ENCODE data around the gene CPT1C.

The CPT1C gene

GRCh38 chr19:49690656-49691242 lies at the start of gene CPT1C:
Gene CPT1C (plus strand): TSS chr19:49691116. CDS start chr19:49692253, 1,137 bp downstream.
- DNase-seq (ENCODE audit: low read depth in 2 of 2), result peak in 1 of 2 donors; percentile 30

GRCh38 chr19:49641688-49642491 lies 49.0 kb upstream of the CPT1C start, which contains the start of gene SCAF1:
Gene SCAF1 (plus strand): TSS chr19:49642209. CDS start chr19:49645027, 2,818 bp downstream.
- peak; percentile 98 to 99 for DNase-seq (ENCODE audit: low read depth in 2 of 2)

- no peak for DNase-seq (ENCODE audit: low read depth in 2 of 2)
Measured at GRCh38 chr19:49642492-49643035, 48.4 kb upstream of the CPT1C start.

- DNase-seq (ENCODE audit: low read depth in 2 of 2), result no peak
Measured at GRCh38 chr19:49643466-49643865, 47.5 kb upstream of the CPT1C start.

- DNase-seq (ENCODE audit: low read depth in 2 of 2), result no peak
Measured at GRCh38 chr19:49645592-49645991, 45.3 kb upstream of the CPT1C start.

GRCh38 chr19:49645995-49646394 lies 44.9 kb upstream of the CPT1C start:
- DNase-seq (ENCODE audit: low read depth in 2 of 2), result no peak

- no peak for DNase-seq (ENCODE audit: low read depth in 2 of 2)
Measured at GRCh38 chr19:49646586-49646985, 44.3 kb upstream of the CPT1C start.

GRCh38 chr19:49651029-49651819 lies 39.7 kb upstream of the CPT1C start:
- no peak for DNase-seq (ENCODE audit: low read depth in 2 of 2)

GRCh38 chr19:49651820-49652550 lies 38.9 kb upstream of the CPT1C start:
- no peak for DNase-seq (ENCODE audit: low read depth in 2 of 2)

GRCh38 chr19:49652551-49653465 lies 38.1 kb upstream of the CPT1C start:
- no peak for DNase-seq (ENCODE audit: low read depth in 2 of 2)

GRCh38 chr19:49653466-49653806 lies 37.5 kb upstream of the CPT1C start:
- no peak for DNase-seq (ENCODE audit: low read depth in 2 of 2)

- no peak for DNase-seq (ENCODE audit: low read depth in 2 of 2)
Measured at GRCh38 chr19:49654581-49654980, 36.3 kb upstream of the CPT1C start.

- no peak for DNase-seq (ENCODE audit: low read depth in 2 of 2)
Measured at GRCh38 chr19:49655570-49656455, 35.1 kb upstream of the CPT1C start.

GRCh38 chr19:49656456-49657109 lies 34.3 kb upstream of the CPT1C start:
- DNase-seq (ENCODE audit: low read depth in 2 of 2), result no peak

GRCh38 chr19:49657493-49658138 lies 33.3 kb upstream of the CPT1C start:
- DNase-seq (ENCODE audit: low read depth in 2 of 2), result no peak

- no peak for DNase-seq (ENCODE audit: low read depth in 2 of 2)
Measured at GRCh38 chr19:49658139-49658517, 32.8 kb upstream of the CPT1C start.

GRCh38 chr19:49658566-49659442 lies 32.1 kb upstream of the CPT1C start:
- no peak for DNase-seq (ENCODE audit: low read depth in 2 of 2)
